IMR-90 (cell line): ENCODE measurements around the gene APLF. TPM values are rescaled to one million over a fixed set of nuclear protein-coding genes. Genes with fewer than 3 reads are reported as not detected.

Source experiments
- ATAC-seq: fragments of 200-7000 bp; cut with Tn5 transposase; 2 replicates; pipeline ENCODE4 v1.9.1; 2020; ENCODE audit warnings: low read depth, mild to moderate bottlenecking, moderate library complexity
- BruUV-seq: library from RNA; stranded (reverse); fragments of 400-500 nt; replicated peaks from 2 replicates; lab custom pipeline; 2021; lab: Mats Ljungman, UMichigan
- CTCF ChIA-PET: fragments of 300-600 bp; formaldehyde crosslinking; extraction: SDS; loops from one replicate; lab custom pipeline; 2021; ENCODE audit warnings: antibody characterized with exemption; lab: Yijun Ruan, JAX
- POLR2A ChIA-PET: fragments of 300-600 bp; sonication (Branson Sonifier 250); formaldehyde crosslinking; loops from one replicate; lab custom pipeline; 2022; ENCODE audit warnings: antibody characterized with exemption; ENCODE audit not compliant: unreplicated experiment; lab: Charles Lee
- DNase-seq: peaks from one replicate; pipeline ENCODE4 v3.0.0; 2013
- H2AFZ ChIP-seq: replicated peaks from 2 replicates; pipeline ENCODE3; 2013; ENCODE audit warnings: low read length, mild to moderate bottlenecking; ENCODE audit not compliant: poor library complexity
- H2AK5ac ChIP-seq: 2 replicates; pipeline ENCODE4 v1.6.1; 2013; ENCODE audit warnings: low read depth, low read length, inconsistent platforms
- H2AK9ac ChIP-seq: replicated peaks from 2 replicates; pipeline ENCODE3; 2013; ENCODE audit warnings: mild to moderate bottlenecking, low read depth, low read length, moderate library complexity; ENCODE audit not compliant: poor library complexity
- H2BK120ac ChIP-seq: 2 replicates; pipeline ENCODE4 v1.6.1; 2013; ENCODE audit warnings: low read depth, low read length, inconsistent platforms
- H2BK15ac ChIP-seq: 3 replicates; pipeline ENCODE4 v1.6.1; 2013; ENCODE audit warnings: low read depth, low read length, inconsistent platforms
- H2BK20ac ChIP-seq: 2 replicates; pipeline ENCODE4 v1.6.1; 2013; ENCODE audit warnings: low read depth, mild to moderate bottlenecking, inconsistent platforms, low read length, moderate library complexity
- H2BK5ac ChIP-seq: 2 replicates; pipeline ENCODE4 v1.6.1; 2013; ENCODE audit warnings: mild to moderate bottlenecking, low read depth, low read length, inconsistent platforms; ENCODE audit not compliant: poor library complexity, severe bottlenecking
- H3K14ac ChIP-seq: replicated peaks from 2 replicates; pipeline ENCODE4 v1.6.1; 2013; ENCODE audit warnings: low read depth, low read length, inconsistent platforms
- H3K18ac ChIP-seq: 2 replicates; pipeline ENCODE4 v1.6.1; 2013; ENCODE audit warnings: low read depth, low read length, control low read depth
- H3K23ac ChIP-seq: 2 replicates; pipeline ENCODE4 v1.6.1; 2013; ENCODE audit warnings: low read depth, low read length, inconsistent platforms
- H3K27ac ChIP-seq: 2 replicates; pipeline ENCODE4 v1.5.1; 2013; ENCODE audit warnings: mild to moderate bottlenecking, control low read depth, low read length; ENCODE audit not compliant: insufficient read depth
- H3K27me3 ChIP-seq: 2 replicates; pipeline ENCODE4 v1.6.1; 2013; ENCODE audit warnings: low read length; ENCODE audit not compliant: control insufficient read depth, insufficient read depth
- H3K36me3 ChIP-seq: 2 replicates; pipeline ENCODE4 v1.6.1; 2013; ENCODE audit warnings: low read length, mixed read lengths; ENCODE audit not compliant: control insufficient read depth, insufficient read depth
- H3K4ac ChIP-seq: 2 replicates; pipeline ENCODE4 v1.6.1; 2013; ENCODE audit warnings: low read depth, low read length, inconsistent platforms
- H3K4me1 ChIP-seq: 2 replicates; pipeline ENCODE4 v1.6.1; 2013; ENCODE audit warnings: low read length, mixed read lengths; ENCODE audit not compliant: control insufficient read depth, insufficient read depth
- H3K4me2 ChIP-seq: 2 replicates; pipeline ENCODE4 v1.6.1; 2013; ENCODE audit warnings: low read depth, mild to moderate bottlenecking, control low read depth, low read length, moderate library complexity
- H3K4me3 ChIP-seq: 2 replicates; pipeline ENCODE4 v1.5.1; 2013; ENCODE audit warnings: low read depth, mild to moderate bottlenecking, control low read depth, low read length, moderate library complexity; ENCODE audit not compliant: insufficient read depth
- H3K56ac ChIP-seq: 2 replicates; pipeline ENCODE4 v1.6.1; 2013; ENCODE audit warnings: low read length, inconsistent platforms; ENCODE audit not compliant: insufficient read depth; ENCODE audit errors: extremely low read depth
- H3K79me1 ChIP-seq, 2 experiments: 2 replicates each; pipeline ENCODE4 v1.6.1; 2013; ENCODE audit warnings: low read length in 2 of 2, inconsistent platforms in 1 of 2, low read depth in 1 of 2
- H3K9ac ChIP-seq: 2 replicates; pipeline ENCODE4 v1.6.1; 2013; ENCODE audit warnings: low read depth, low read length, control low read depth
- H3K9me1 ChIP-seq: 2 replicates; pipeline ENCODE4 v1.6.1; 2013; ENCODE audit warnings: low read length, inconsistent platforms; ENCODE audit not compliant: insufficient read depth
- H3K9me3 ChIP-seq: 2 replicates; pipeline ENCODE4 v1.6.1; 2013; ENCODE audit warnings: low read length; ENCODE audit not compliant: control insufficient read depth, insufficient read depth
- H4K20me1 ChIP-seq: 2 replicates; pipeline ENCODE4 v1.6.1; 2013; ENCODE audit warnings: low read length, inconsistent platforms; ENCODE audit not compliant: insufficient read depth
- H4K5ac ChIP-seq: 2 replicates; pipeline ENCODE4 v1.6.1; 2013; ENCODE audit warnings: mild to moderate bottlenecking, low read depth, low read length, control low read depth
- H4K8ac ChIP-seq, 2 experiments: 2 replicates each; pipeline ENCODE4 v1.6.1; 2013; ENCODE audit warnings: low read depth in 2 of 2, low read length in 2 of 2, control low read depth in 1 of 2, inconsistent platforms in 1 of 2
- H4K91ac ChIP-seq: 2 replicates; pipeline ENCODE4 v1.6.1; 2013; ENCODE audit warnings: low read depth, low read length, inconsistent platforms; ENCODE audit not compliant: insufficient read depth
- BHLHE40 ChIP-seq: fragments of 150-350 bp; IDR thresholded peaks from 2 replicates; pipeline ENCODE4 v1.6.1; 2016; ENCODE audit warnings: mild to moderate bottlenecking, low read depth, low read length
- CEBPB ChIP-seq: IDR thresholded peaks from 2 replicates; pipeline ENCODE4 v1.6.1; 2012; ENCODE audit warnings: low read depth, low read length, improper control_type of control experiment
- FOS ChIP-seq: fragments of 150-350 bp; IDR thresholded peaks from 2 replicates; pipeline ENCODE4 v1.6.1; 2016; ENCODE audit warnings: low read depth, low read length
- MAFK ChIP-seq: IDR thresholded peaks from 2 replicates; pipeline ENCODE4 v1.6.1; 2012; ENCODE audit warnings: low read depth, low read length, improper control_type of control experiment
- MAZ ChIP-seq: IDR thresholded peaks from 2 replicates; pipeline ENCODE4 v1.6.1; 2012; ENCODE audit warnings: low read depth, mild to moderate bottlenecking, low read length, improper control_type of control experiment, moderate library complexity, borderline replicate concordance
- MXI1 ChIP-seq: IDR thresholded peaks from 2 replicates; pipeline ENCODE4 v1.6.1; 2012; ENCODE audit warnings: low read depth, mild to moderate bottlenecking, low read length, moderate library complexity, borderline replicate concordance
- NFE2L2 ChIP-seq: fragments of 150-350 bp; IDR thresholded peaks from 2 replicates; pipeline ENCODE4 v1.6.1; 2016; ENCODE audit warnings: low read depth, mild to moderate bottlenecking, low read length
- POLR2A ChIP-seq: IDR thresholded peaks from 2 replicates; pipeline ENCODE4 v1.6.1; 2012; ENCODE audit warnings: mild to moderate bottlenecking, low read depth, low read length
- RCOR1 ChIP-seq: IDR thresholded peaks from 2 replicates; pipeline ENCODE4 v1.6.1; 2012; ENCODE audit warnings: mild to moderate bottlenecking, low read length, improper control_type of control experiment; ENCODE audit not compliant: insufficient replicate concordance
- RFX5 ChIP-seq: IDR thresholded peaks from 2 replicates; pipeline ENCODE4 v1.8.0; 2012; ENCODE audit warnings: low read depth, mild to moderate bottlenecking, low read length, moderate library complexity
- SMC3 ChIP-seq: fragments of 150-350 bp; IDR thresholded peaks from 2 replicates; pipeline ENCODE4 v1.6.1; 2016; ENCODE audit warnings: low read depth, mild to moderate bottlenecking, antibody characterized with exemption, low read length, moderate library complexity
- WGBS, 2 experiments: methylation state at CpG; one replicate each; pipeline versions ENCODE4 v1.1.5 to v1.1.7; 2013; ENCODE audit warnings: missing lambda C conversion rate in 2 of 2; ENCODE audit not compliant: insufficient read length in 1 of 2; ENCODE audit errors: extremely low coverage in 2 of 2; 5-methylcytosine and 5-hydroxymethylcytosine counted together
- dilution Hi-C: fragments of 300-500 bp; cut with HindIII; formaldehyde crosslinking; loops from one replicate; pipeline ENCODE4 v1.14.3; 2018; ENCODE audit warnings: low sequenced_read_pairs; ENCODE audit not compliant: unreplicated experiment
- in situ Hi-C: fragments of 300-500 bp; cut with MboI; formaldehyde crosslinking; loops from 3 replicates; pipeline ENCODE4 v1.14.3; 2019; ENCODE audit warnings: low sequenced_read_pairs, inconsistent platforms, mixed read lengths
- intact Hi-C: fragments of 100-400 bp; cut with micrococcal nuclease; formaldehyde crosslinking; loops from 2 replicates; pipeline ENCODE4 v1.10.0; 2022
- polyA plus RNA-seq, 3 experiments: library from polyadenylated mRNA; depleted of rRNA; stranded (reverse); fragments of >200 nt; gene quantifications; 2 replicates each; pipeline ENCODE4 v1.2.3, GENCODE V29; 2012; ENCODE audit warnings: low replicate concordance in 1 of 3
- total RNA-seq: library from RNA; depleted of rRNA; stranded (reverse); fragments of >200 nt; gene quantifications from 2 replicates; pipeline ENCODE4 v1.2.3, GENCODE V29; 2012
- TF ChIP-seq, protein P1 (sequence below): fragments of 150-350 bp; IDR thresholded peaks from 2 replicates; pipeline ENCODE4 v1.6.1; 2017; ENCODE audit warnings: mild to moderate bottlenecking, antibody characterized with exemption, low read length, low read depth
- TF ChIP-seq, protein P2 (sequence below): fragments of 150-350 bp; IDR thresholded peaks from 2 replicates; pipeline ENCODE4 v1.6.1; 2016; ENCODE audit warnings: low read depth, mild to moderate bottlenecking, low read length, moderate library complexity, borderline replicate concordance

APLF gene
- total and polyA plus RNA-seq, 2 of the 4 experiments (the other 2 are of a cell fraction) = 1.5 to 2.3 TPM

DNA sequence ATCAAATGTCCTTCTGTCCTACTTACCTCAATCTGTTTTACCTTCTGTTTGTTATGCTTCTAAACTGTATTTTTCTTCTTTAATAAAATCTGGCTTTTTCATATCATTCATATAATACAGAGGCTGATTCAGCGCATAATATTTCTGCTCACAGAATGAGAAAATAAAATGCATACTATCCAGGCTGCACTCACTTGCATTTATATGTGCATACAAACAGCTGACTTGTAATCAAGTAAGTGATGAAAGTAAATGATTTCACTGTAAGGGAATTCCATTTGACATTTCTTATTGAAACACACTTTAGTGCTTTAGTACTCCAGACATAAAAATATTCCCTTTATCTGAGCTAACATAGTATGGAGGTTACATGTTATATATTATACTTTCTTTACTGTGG is 100.7 kb downstream of the APLF start:
- Histone ChIP-seq H4K91ac (no peak overlapping the region), H3K23ac (no peak overlapping the region), H2AK5ac (no peak overlapping the region), H3K27ac (no peak overlapping the region), H3K4me1 (0 out of 2 replicates have a peak, but pooled peaks cover 2% of the 10 kb centered on the region), H3K18ac (no peak overlapping the region), H4K8ac (no peak overlapping the region), H3K9me3 (no peaks in the 10 kb centered on the region), H2BK15ac (no peak overlapping the region), H2BK20ac (peak overlapping the region; percentile 25; the same call in 1 of the 2 replicates), H2BK120ac (no peak overlapping the region), H2AFZ (no peak overlapping the region), H2BK5ac (no peak overlapping the region), H3K9ac (no peak overlapping the region), H3K79me1 (no peaks in the 10 kb centered on the region), H3K56ac (no peak overlapping the region), H3K4me3 (no peak overlapping the region), H4K20me1 (no peaks in the 10 kb centered on the region), H3K27me3 (no peaks in the 10 kb centered on the region), H2AK9ac (no peak overlapping the region), H3K4ac (no peak overlapping the region), H3K9me1 (no peaks in the 10 kb centered on the region; the same call in 1 of the 2 replicates), H3K36me3 (no peaks in the 10 kb centered on the region), H4K5ac (no peak overlapping the region), H3K4me2 (no peak overlapping the region), H3K14ac (no peak overlapping the region)
- no TSS peak for BruUV-seq
- ChIA-PET CTCF (no interaction called here), POLR2A (no interaction called here)
- DNase-seq (no peak), ATAC-seq (no peak)
- no CpG with 5 or more reads among the region's 1 CpG for WGBS, 2 experiments
- TF ChIP-seq, protein P1, sequence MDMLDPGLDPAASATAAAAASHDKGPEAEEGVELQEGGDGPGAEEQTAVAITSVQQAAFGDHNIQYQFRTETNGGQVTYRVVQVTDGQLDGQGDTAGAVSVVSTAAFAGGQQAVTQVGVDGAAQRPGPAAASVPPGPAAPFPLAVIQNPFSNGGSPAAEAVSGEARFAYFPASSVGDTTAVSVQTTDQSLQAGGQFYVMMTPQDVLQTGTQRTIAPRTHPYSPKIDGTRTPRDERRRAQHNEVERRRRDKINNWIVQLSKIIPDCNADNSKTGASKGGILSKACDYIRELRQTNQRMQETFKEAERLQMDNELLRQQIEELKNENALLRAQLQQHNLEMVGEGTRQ = no peak
- no peak for TF ChIP-seq NFE2L2
- TF ChIP-seq FOS = no peak
- TF ChIP-seq BHLHE40 = no peak
- TF ChIP-seq POLR2A = no peak
- no peak for TF ChIP-seq SMC3
- no peak for TF ChIP-seq MAZ
- no peak for TF ChIP-seq RFX5
- no peak for TF ChIP-seq RCOR1
- TF ChIP-seq CEBPB = no peak
- TF ChIP-seq MXI1 = no peak
- TF ChIP-seq, protein P2, sequence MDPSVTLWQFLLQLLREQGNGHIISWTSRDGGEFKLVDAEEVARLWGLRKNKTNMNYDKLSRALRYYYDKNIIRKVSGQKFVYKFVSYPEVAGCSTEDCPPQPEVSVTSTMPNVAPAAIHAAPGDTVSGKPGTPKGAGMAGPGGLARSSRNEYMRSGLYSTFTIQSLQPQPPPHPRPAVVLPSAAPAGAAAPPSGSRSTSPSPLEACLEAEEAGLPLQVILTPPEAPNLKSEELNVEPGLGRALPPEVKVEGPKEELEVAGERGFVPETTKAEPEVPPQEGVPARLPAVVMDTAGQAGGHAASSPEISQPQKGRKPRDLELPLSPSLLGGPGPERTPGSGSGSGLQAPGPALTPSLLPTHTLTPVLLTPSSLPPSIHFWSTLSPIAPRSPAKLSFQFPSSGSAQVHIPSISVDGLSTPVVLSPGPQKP = no peak
- no peak for TF ChIP-seq MAFK
- intact Hi-C loops (no loop called here), in situ Hi-C loops (no loop called here), dilution Hi-C loops (no loop called here)
